Keratinocyte (primary cell): ENCODE results near the gene ERMARD. TPM values are rescaled to one million over a fixed set of nuclear protein-coding genes. Genes with fewer than 3 reads are reported as not detected.

Source experiments
- DNase-seq: peaks from one replicate; pipeline ENCODE4 v3.0.0-alpha.2; 2011; ENCODE audit warnings: low read depth, missing footprints, low spot score
- FAIRE-seq: peaks from 2 replicates; lab custom pipeline; 2011; peaks lifted over from hg19 to GRCh38; lab: Jason Lieb, UNC
- H2AFZ ChIP-seq: 2 replicates; pipeline ENCODE4 v1.6.0; 2012; ENCODE audit warnings: low read length, control low read depth, inconsistent platforms; ENCODE audit not compliant: control insufficient read depth
- H3K27ac ChIP-seq: 2 replicates; pipeline ENCODE4 v1.5.1; 2011; ENCODE audit warnings: low read length; ENCODE audit not compliant: control insufficient read depth, insufficient read depth
- H3K27me3 ChIP-seq: 3 replicates; pipeline ENCODE4 v1.6.0; 2011; ENCODE audit warnings: low read length; ENCODE audit not compliant: control insufficient read depth, insufficient read depth; ENCODE audit errors: extremely low read depth
- H3K36me3 ChIP-seq, 2 experiments: 2 replicates in 1 of 2; 3 replicates in 1 of 2; pipeline ENCODE4 v1.5.1; 2011; ENCODE audit warnings: low read length in 2 of 2, mild to moderate bottlenecking in 1 of 2; ENCODE audit not compliant: control insufficient read depth in 2 of 2, insufficient read depth in 2 of 2; ENCODE audit errors: extremely low read depth in 1 of 2
- H3K4me1 ChIP-seq: 3 replicates; pipeline ENCODE4 v1.5.1; 2011; ENCODE audit warnings: low read length; ENCODE audit not compliant: control insufficient read depth, insufficient read depth; ENCODE audit errors: extremely low read depth
- H3K4me2 ChIP-seq: 3 replicates; pipeline ENCODE4 v1.6.0; 2011; ENCODE audit warnings: low read depth, low read length; ENCODE audit not compliant: control insufficient read depth, insufficient read depth; ENCODE audit errors: extremely low read depth
- H3K4me3 ChIP-seq, 3 experiments: fragments of 200-600 bp in 1 of 3; sonication (generic) in 1 of 3; 2 replicates in 2 of 3; 3 replicates in 1 of 3; pipeline ENCODE4 v1.5.1; 2011 to 2016; ENCODE audit warnings: low read length in 3 of 3, mild to moderate bottlenecking in 3 of 3, control low read depth in 2 of 3, inconsistent platforms in 1 of 3, low read depth in 1 of 3, mixed read lengths in 1 of 3, mixed run types in 1 of 3, moderate library complexity in 1 of 3; ENCODE audit not compliant: control insufficient read depth in 2 of 3, insufficient read depth in 2 of 3; ENCODE audit errors: extremely low read depth in 1 of 3
- H3K79me2 ChIP-seq: 2 replicates; pipeline ENCODE4 v1.6.0; 2012; ENCODE audit warnings: low read length; ENCODE audit not compliant: control insufficient read depth, insufficient read depth
- H3K9ac ChIP-seq: 3 replicates; pipeline ENCODE4 v1.6.0; 2011; ENCODE audit warnings: low read length; ENCODE audit not compliant: control insufficient read depth, insufficient read depth; ENCODE audit errors: extremely low read depth
- H3K9me1 ChIP-seq: 3 replicates; pipeline ENCODE4 v1.6.0; 2011; ENCODE audit warnings: low read length; ENCODE audit not compliant: control insufficient read depth, insufficient read depth; ENCODE audit errors: extremely low read depth
- H3K9me3 ChIP-seq: 2 replicates; pipeline ENCODE4 v1.5.1; 2012; ENCODE audit warnings: low read depth, low read length; ENCODE audit not compliant: control insufficient read depth
- H4K20me1 ChIP-seq: 3 replicates; pipeline ENCODE4 v1.6.0; 2011; ENCODE audit warnings: low read length; ENCODE audit not compliant: control insufficient read depth, insufficient read depth; ENCODE audit errors: extremely low read depth
- EZH2 ChIP-seq: IDR thresholded peaks from one replicate; pipeline ENCODE4 v1.6.1; 2012; ENCODE audit warnings: inconsistent platforms, mild to moderate bottlenecking, low read length, moderate library complexity
- dilution Hi-C: fragments of 300-500 bp; cut with MboI; formaldehyde crosslinking; loops from one replicate; pipeline ENCODE4 v1.7.0; 2020; ENCODE audit warnings: low sequenced_read_pairs; ENCODE audit not compliant: extremely low pct_ligation_motif_present
- polyA plus RNA-seq, 5 experiments: library from polyadenylated mRNA; depleted of rRNA in 3 of 5; stranded (reverse) in 3 of 5; stranded (forward) in 1 of 5; unstranded in 1 of 5; fragments of >200 nt; gene quantifications; 1 replicate in 1 of 5; 2 replicates in 3 of 5; 3 replicates in 1 of 5; pipeline versions ENCODE4 v1.2.1 to v1.2.3, GENCODE V29; 2011 to 2012; ENCODE audit warnings: missing spikeins in 2 of 5, low read depth in 1 of 5, low replicate concordance in 1 of 5
- TF ChIP-seq, protein P1 (sequence below), 3 experiments: IDR thresholded peaks in 1 of 3; conservative IDR thresholded peaks in 1 of 3; optimal IDR thresholded peaks in 1 of 3; 2 replicates in 2 of 3; 3 replicates in 1 of 3; pipeline versions ENCODE3 to v1.5.1; 2011; ENCODE audit warnings: low read length in 3 of 3, mild to moderate bottlenecking in 3 of 3, moderate library complexity in 2 of 3, control low read depth in 1 of 3, inconsistent platforms in 1 of 3; ENCODE audit not compliant: insufficient read depth in 2 of 3; ENCODE audit errors: extremely low read depth in 1 of 3

Gene ERMARD
- polyA plus RNA-seq, 1 donor (not counting 4 experiments of a cell fraction or from before 2014, with no cell fraction given), result 37.9 TPM

GRCh38 chr6:169709293-169709692 lies 42.1 kb upstream of the ERMARD start:
- no peak for FAIRE-seq
- Histone ChIP-seq H4K20me1 (no peaks in the 10 kb centered on the region), H3K36me3 (peaks cover 6% of the 10 kb centered on the region in 2 experiments), H3K27me3 (no peaks in the 10 kb centered on the region), H3K9me1 (no peaks in the 10 kb centered on the region), H3K79me2 (peaks cover 13% of the 10 kb centered on the region), H2AFZ (no peak overlapping the region), H3K4me3 (no peak overlapping the region), H3K9me3 (no peaks in the 10 kb centered on the region), H3K4me2 (no peak overlapping the region), H3K9ac (no peak overlapping the region), H3K4me1 (peaks cover 5% of the 10 kb centered on the region), H3K27ac (peak overlapping the region; percentile 7)
- DNase-seq, result no peak
- dilution Hi-C loops, result no loop called here
- TF ChIP-seq, protein P1, sequence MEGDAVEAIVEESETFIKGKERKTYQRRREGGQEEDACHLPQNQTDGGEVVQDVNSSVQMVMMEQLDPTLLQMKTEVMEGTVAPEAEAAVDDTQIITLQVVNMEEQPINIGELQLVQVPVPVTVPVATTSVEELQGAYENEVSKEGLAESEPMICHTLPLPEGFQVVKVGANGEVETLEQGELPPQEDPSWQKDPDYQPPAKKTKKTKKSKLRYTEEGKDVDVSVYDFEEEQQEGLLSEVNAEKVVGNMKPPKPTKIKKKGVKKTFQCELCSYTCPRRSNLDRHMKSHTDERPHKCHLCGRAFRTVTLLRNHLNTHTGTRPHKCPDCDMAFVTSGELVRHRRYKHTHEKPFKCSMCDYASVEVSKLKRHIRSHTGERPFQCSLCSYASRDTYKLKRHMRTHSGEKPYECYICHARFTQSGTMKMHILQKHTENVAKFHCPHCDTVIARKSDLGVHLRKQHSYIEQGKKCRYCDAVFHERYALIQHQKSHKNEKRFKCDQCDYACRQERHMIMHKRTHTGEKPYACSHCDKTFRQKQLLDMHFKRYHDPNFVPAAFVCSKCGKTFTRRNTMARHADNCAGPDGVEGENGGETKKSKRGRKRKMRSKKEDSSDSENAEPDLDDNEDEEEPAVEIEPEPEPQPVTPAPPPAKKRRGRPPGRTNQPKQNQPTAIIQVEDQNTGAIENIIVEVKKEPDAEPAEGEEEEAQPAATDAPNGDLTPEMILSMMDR (optimal IDR thresholded peaks at IDR 0.05 in 1 of 3, IDR thresholded peaks at IDR 0.05 in 1 of 3, conservative IDR thresholded peaks at IDR 0.05 in 1 of 3; ENCODE audit: extremely low read depth in 1 of 3, insufficient read depth in 2 of 3, low read length in 3 of 3), result no peak
- TF ChIP-seq EZH2, result no peak

GRCh38 chr6:169710009-169710408 lies 41.4 kb upstream of the ERMARD start:
- no peak for FAIRE-seq
- H3K4me1 ChIP-seq, result peaks cover 4% of the 10 kb centered on the region

More at GRCh38 chr6:169710009-169710408, 41.4 kb upstream of the ERMARD start:
- TF ChIP-seq, protein P1 (optimal IDR thresholded peaks at IDR 0.05 in 1 of 3, IDR thresholded peaks at IDR 0.05 in 1 of 3, conservative IDR thresholded peaks at IDR 0.05 in 1 of 3; ENCODE audit: extremely low read depth in 1 of 3, insufficient read depth in 2 of 3, low read length in 3 of 3), result no peak
- TF ChIP-seq EZH2, result no peak
- H3K36me3 ChIP-seq, result peaks cover 3 to 12% of the 10 kb centered on the region in 2 experiments
- no peaks in the 10 kb centered on the region for H4K20me1 ChIP-seq
- no peak overlapping the region for H3K9ac ChIP-seq
- no peak overlapping the region for H3K4me2 ChIP-seq
- H3K79me2 ChIP-seq, result peaks cover 7% of the 10 kb centered on the region
- no peak overlapping the region for H3K4me3 ChIP-seq
- no peaks in the 10 kb centered on the region for H3K27me3 ChIP-seq
- H3K9me1 ChIP-seq, result no peaks in the 10 kb centered on the region
- H3K9me3 ChIP-seq, result no peaks in the 10 kb centered on the region
- H2AFZ ChIP-seq, result no peak overlapping the region
- no peak overlapping the region for H3K27ac ChIP-seq
- dilution Hi-C loops, result no loop called here
- no peak for DNase-seq
